CD4-positive, alpha-beta T cell treated with Interleukin-15 for 4 hours (primary cell): ENCODE data around the gene CACNA1C.
"Not testable (repeated sequence)": the region's sequence is repeated elsewhere in the genome, so short reads cannot be mapped to it uniquely, and the experiment has no call there.

ENCODE experiments used
- DNase-seq: peaks from one replicate; pipeline ENCODE4 v3.0.0-alpha.2; 2020; ENCODE audit warnings: low spot score

CACNA1C gene

DNA sequence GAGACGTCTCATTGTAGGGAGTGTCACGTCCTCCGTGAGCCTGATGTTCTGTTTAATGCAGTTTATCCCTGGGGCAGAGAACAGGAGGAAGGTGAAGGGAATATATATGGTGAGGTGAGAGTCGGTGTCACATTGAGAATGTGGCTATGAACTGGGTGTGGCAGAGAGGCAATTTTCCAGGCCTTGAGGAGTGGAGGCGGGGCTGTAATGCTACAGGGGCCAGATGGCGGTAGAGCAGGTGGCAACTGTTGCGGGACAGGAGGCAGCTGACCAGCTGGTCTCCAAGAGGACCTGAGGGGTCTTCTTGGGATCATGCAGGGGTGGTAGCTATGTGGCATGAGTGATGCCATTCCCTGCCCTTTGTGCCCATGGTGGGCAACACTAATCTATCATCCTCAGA lies 59.6 kb downstream of the CACNA1C start:
- no peak for DNase-seq

DNA sequence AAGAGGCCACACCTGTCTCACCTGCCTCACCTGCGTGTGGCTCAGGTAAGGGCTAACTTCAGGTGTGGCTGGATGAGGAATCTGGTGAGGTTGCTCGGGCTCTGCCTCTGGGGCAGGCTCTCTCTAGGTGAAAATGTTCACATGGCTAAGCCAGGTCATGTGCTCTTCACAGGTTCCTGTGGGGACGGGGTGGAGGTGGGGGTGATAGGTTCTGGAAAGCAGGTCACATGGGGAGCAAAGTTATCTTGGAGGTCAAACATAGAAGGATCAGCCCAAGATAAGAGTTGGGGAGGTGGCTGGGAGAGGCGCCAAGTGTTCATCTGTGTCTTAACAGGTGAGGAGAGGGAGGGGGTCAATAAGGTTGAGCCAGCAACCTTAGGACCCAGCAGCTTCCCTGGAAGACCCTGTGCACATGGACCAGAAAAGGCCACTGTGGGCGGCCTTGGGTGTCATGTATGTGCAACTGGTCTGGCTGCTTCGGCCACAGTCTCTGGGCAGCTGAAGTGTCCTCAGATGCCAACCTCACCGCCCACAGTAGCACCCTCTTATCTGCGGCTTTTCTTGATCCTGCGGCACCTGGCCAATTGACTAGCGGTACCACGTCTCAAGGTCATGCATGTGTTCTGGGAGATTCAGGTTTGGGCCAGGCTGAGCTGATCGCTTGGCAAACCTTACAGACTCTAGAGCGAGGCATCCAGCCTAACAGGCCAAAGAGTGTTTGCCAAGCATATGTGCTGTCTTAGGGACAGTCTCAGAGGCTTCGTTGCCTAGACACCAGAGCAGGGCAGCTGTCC lies 60.5 kb downstream of the CACNA1C start:
- DNase-seq, result no peak

DNA sequence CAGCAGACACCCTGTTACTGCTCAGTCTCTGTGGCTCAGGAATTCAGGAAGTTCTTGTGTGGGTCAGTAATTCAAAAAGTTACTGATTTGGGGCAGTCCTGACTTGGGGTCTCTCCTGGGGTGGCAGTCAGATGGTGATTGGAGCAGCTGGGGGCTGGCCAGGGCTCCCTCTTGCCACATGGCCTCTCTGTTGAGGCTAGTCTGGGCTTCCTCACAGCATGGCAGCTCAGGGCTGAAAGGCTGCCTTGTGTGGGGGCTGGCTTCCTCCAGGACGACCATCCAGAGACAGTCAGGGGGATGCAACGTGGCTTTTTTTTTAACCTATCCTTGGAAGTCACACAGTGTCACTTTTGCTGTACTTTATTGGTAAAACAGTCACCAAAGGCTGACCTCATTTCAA lies 61.3 kb downstream of the CACNA1C start:
- no peak for DNase-seq

DNA sequence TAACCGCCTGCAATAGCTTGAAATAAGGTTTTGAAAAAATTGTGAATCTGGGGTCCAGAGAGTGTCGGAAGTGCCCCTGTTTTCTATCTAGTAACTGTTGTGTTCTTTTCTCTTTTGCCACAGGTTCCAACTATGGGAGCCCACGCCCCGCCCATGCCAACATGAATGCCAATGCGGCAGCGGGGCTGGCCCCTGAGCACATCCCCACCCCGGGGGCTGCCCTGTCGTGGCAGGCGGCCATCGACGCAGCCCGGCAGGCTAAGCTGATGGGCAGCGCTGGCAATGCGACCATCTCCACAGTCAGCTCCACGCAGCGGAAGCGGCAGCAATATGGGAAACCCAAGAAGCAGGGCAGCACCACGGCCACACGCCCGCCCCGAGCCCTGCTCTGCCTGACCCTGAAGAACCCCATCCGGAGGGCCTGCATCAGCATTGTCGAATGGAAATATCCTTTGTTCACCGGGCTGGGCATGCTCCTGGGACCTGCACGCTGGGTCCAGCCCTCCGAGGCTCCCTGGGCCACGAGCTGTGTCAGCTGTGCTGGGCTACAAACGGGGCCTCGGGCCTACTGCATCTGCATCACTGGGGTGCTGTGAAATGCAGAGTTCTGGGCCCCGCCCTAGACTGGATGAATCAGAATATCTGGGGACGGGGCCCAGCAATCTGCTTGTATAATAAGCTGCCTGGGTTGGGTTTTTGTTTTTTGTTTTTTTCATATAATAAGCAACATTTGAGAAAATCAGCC lies 62.5 kb downstream of the CACNA1C start:
- no peak for DNase-seq

DNA sequence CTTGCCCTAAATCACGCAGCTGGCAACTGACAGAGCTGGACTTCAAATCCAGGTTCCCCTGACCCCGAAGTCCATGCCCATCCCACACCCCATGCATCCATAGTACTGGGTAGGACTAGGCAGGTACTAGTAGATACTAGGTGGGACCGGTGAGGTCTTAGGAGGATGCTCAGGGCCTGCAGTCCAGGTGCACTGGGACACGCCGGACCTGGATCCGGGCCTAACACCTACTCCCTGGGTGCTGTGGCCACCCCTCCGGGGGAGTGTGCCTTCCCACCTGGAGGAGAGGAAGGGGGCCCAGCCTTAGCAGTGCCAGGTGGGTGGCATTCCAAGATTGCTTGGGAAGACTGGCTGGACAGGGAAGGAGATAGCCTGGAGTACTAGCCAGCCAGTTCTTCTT lies 64.8 kb downstream of the CACNA1C start:
- no peak for DNase-seq

DNA sequence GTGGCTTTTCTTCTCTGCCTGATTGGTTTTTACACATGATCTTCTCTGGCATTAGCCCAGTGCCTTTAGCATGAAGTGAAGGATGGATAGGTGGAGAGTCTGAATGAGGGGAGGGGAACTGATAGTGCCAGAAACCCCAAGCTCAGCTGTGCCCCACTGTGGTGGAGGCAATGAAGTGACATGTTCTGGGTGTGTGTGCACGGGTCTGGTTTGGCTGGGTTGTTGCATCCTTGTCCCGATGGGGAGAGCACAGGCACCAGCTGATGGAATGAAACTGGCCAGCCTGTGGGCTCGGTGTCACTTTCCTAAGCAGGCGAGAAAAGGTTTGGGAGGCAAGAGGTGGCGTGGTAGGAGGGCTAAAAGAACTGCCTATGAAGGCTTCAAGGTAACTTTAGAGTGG lies 65.3 kb downstream of the CACNA1C start:
- no peak for DNase-seq

DNA sequence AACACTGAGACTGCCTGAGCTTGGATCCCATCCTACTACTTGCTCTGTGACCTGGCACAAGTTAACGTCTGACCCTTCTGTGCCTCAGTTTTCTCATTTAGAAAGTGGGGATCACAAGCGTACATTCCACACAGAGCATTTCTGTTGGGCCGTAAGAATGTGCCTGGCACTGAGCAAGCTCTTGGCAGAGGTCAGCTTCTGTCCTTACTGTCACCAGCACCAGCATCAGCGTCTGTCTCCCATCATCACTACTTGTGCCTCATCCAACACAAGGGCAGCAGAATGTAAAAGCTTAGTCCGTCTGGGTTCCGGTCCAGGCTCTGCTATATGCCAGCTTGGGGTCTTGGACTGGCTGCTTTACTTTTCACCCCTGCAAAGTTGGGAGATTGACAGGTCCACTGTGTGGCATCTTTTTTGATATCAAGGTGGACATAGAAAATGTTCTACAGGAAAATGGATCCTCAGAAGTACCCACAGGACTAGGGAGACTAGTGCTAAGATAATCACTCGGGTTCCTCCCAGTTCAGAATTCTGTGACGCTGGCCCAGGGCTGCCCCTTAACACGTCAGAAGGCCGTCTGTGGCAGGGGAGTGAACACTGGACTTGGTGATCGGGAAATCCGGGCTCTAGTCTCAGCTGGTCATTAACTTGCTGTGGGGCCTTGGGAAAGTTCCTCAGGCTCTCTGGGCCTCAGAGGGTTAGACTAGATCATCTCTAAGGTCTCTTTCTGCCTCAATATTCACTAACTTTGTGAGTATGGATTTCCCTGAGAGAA lies 65.9 kb downstream of the CACNA1C start:
- DNase-seq, result no peak

DNA sequence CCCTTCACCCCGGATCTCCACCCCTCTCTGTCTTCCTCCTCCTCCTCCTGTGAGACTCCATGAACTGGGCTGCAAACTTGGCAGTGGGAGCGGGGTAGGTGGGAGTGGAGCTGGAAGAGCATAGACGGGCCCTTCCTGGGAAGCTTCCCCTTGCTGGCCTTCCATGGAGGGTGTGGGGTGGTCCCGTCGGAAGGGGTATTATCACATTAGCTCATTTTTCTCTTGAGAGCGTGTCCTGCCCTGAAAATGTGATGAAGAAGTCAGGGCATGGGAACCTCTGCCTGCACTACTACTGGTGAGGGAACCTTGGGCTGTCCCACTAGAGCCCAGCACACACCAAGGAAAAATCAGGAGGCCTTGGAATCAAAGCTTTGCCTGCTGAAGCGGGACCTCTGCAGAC lies 66.5 kb downstream of the CACNA1C start:
- DNase-seq, result no peak

DNA sequence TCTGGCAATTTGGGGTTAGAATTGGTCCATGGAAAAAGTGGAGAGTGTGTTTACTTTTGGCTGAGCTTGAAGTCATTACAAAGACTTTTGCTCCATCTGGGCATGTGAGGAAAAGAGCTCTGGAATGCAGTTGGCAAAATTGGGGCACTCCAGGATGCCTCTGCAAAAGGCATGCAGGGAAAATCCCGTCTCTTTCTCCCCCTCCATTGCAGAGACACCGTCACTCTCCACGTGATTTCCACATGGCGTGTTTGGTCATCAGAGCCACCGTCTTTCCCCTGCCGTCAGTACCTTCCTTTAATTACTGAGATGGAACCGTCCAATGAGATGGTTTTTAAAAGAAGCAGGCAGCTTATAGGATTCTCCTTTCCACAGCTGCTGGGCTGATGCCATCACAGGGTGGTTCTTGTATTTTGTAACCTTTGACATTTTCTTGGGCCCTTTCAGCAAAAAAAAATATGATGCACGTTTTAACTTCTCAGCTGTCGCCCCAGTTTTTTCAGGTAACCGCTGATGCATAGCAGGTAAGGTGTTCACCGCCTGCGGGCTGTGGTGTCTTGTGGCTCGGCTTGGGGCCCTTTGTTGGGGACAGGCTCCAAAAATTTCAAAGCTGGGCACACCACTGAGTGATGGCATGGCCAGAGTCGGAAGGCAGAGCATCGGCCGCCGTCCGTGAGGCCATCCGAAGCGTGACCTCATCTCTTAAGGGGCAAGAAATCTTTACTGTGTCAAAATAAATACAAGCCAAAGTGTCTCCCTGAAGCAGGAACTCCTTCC lies 68.4 kb downstream of the CACNA1C start:
- DNase-seq, result no peak

DNA sequence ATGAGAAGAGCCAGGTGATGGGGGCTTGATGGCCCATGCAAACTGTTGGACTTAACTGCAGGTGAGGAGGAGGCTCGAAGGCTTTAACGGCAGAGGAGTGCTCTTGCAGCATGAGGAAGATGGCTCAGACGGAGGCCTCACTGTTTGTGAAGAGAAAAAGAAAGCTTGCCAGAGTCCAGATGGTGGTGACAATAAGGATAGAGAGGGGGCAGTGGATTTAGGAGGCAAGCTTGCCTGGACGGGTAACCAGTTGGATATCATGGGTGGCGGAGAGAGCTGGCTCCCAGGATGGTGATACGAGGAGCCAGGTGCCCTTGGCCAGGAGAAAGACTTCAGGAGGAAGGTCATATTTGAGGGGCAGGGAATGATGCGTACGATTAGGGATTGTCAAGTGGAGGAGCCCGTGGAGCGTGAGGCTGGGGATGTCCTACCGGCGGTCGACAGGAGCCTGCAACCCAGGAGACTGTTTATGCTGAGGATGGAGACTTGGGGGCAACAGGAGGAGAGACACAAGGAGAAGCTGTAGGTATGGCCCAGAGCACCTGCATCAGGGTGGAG lies 71.8 kb downstream of the CACNA1C start:
- no peak for DNase-seq

DNA sequence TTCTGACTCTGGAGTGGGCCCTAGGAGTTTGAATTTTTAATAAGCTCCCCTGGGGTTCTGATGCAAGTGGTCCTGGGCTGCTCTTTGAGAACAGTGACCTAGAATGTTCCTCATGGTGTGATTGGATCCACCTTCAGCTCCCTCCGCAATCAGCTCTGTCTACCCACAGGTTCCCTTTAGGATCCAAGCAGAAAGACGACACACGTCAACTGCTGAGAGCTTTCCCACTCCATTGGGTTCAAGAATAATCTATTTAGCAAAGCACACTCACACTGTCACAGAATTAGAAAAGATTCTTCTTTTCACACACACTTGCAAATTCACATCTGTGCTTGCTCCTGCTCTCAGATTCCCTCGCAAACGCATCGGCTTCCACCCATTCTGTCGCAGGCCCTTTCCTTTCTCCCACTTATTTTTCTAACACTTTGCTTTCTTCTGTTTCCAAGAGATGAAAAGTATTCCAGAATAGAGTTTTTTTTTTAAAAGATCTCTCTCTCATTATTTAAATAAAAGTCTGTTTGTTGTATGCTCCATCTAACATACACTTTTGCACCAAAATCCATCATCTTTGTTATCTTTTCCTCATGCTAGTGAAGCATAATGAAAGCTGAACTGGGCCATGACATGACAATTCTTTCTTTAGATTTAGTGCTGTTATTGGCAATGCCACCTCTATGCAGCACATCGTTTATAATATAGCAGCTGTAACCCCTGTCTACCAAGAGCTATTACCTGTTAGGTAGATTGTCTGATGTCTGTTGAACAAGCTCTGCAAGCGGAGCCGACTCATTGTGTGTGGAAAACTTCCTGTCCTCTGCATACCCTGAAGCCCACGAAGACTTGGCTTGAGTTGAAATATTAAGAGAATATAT lies 73.1 kb downstream of the CACNA1C start:
- DNase-seq, result no peak

DNA sequence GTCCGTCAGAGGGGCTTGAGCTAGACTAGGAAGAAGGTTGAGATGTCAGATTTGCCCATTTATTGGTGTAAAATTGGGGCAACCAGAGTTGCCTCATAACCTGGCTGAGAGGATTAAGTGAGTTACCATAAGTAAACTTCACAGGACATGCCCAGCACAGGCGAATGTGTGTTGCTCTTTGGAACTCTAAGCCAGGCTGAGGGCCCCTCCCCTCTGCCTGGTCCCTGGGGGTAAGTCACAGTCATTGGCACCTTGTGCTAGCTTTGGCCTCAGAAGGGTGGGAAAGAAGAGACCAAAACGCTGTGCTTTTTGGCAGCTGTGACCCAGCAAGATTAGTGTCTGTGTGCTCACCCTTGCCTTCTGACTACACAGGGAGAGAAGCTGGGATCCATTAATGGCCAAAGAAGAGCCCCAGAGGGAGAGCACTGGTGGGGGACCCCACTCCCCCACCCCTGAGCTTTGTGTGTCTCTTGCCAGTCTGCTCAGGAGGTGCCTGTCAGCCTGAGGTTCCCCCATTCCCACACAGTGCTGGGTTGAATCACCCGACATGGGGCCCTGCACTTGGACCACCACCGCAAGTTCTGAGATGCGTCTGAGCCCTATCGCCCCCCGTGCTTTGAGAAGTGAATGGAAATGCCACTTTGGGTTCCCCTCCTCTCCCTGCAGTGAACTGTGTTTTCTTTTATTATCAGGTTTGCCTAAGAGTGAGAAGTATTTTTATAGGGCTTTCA lies 74.1 kb downstream of the CACNA1C start:
- no peak for DNase-seq

DNA sequence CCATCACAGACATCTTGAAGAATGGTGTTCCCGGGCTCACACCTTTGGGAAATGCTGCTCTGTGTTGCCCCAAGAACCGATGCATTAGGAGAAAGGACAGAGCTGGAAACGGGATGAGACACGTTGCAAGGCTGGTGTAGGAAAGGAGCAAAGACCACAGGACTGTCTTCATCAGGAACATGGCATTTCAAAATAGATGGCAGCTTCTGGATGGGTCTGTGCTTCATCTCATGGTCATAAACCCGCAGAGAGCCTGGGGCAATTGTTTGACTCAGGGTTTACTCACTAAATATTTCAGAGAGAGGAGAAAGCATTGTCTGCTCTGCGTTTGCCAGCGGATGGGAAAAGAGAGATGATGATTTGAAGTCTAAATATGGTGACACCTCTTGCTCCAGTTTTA lies 76.3 kb downstream of the CACNA1C start:
- no peak for DNase-seq

DNA sequence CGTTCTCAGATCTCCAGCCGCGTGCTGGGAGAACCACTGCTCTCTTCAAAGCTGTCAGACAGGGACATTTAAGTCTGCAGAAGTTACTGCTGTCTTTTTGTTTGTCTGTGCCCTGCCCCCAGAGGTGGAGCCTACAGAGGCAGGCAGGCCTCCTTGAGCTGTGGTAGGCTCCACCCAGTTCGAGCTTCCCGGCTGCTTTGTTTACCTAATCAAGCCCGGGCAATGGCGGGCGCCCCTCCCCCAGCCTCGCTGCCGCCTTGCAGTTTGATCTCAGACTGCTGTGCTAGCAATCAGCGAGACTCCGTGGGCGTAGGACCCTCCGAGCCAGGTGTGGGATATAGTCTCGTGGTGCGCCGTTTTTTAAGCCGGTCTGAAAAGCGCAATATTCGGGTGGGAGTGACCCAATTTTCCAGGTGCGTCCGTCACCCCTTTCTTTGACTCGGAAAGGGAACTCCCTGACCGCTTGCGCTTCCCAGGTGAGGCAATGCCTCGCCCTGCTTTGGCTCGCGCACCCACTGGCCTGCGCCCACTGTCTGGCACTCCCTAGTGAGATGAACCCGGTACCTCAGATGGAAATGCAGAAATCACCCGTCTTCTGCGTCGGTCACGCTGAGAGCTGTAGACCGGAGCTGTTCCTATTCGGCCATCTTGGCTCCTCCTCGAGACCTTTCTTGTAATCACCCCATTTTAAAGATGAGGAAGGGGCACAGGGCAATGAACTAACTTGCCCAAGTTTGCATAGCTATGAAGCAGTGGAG lies 83.1 kb downstream of the CACNA1C start:
- DNase-seq, result not testable (repeated sequence)

DNA sequence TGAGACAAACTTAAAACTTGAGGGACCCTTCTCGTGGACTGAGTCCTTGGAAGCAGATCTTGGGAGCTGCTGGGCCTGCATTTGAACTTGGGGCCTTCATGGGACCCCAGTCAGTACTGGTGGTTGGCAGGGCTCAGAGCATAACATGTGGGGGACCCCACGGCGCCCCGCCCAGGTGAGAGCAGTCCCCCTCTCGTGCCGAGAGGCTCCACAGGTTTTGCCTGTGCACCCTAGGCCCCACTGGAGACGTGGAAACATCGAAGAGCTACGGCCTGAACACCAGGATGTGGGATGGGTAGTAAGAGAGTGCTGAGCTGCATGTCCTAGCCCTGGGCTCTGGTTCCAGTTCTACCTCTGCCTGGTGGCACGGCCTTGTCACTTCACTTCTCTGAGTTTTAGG lies 84.1 kb downstream of the CACNA1C start:
- DNase-seq, result no peak

DNA sequence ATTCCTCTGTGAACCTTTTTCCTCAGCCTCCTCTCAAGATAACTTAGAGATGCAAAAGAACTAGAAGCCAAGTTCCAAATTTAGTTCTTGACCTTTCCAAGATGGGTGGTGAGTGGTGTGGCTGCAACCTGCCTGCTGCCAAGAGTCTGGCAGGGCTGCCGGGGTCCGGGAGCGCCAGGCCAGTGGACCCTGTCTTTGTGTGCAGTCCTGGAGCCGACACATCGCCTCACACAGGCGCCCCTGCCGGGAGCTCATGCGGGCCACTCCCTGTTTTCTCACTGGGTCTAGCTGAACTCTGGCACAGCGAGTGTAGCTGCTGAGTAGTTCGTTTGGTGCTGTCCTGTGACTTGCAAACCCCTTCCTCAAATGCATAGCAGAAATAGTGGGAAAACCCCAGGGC lies 84.9 kb downstream of the CACNA1C start:
- no peak for DNase-seq

DNA sequence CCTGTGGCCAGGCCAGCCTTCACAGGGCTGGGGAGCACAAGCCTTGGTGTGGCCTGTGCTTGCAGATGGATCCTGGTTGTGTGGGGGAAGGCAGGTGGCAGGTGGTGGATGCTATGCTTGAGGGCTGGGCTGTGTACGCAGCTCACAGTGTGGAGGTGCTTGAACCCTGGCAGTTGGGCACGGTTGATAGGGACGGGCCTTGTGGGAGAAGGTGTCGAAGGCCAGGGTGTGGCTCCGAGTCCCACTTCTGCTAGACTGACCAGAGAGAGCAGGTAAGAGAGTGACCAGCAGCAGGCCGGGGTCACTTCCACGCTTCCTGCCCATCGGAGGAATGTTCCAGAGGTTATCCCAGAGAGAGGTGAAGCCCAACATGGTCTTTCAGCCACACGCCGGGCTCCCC lies 85.5 kb downstream of the CACNA1C start:
- DNase-seq, result no peak

DNA sequence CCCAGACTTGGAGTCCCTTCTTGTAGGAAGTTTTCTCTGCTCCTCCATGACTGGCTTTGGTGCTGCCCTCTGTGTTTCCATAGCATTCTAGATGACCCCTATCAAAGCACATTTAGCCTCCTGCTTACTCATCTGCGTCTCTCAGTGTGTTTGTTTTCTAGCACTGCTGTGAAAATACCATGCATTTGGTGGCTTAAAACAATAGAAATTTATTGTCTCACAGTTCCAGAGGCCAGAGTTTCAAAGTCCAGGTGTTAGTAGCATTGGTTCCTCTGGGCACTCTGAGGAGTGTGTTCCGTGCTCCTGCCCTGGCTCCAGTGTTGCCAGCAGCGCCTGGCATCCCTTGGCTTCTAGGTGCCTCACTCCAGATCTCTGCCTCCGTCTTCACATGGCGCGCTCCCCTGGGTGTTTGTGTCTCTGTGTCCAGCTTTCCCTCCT lies 86.1 kb downstream of the CACNA1C start:
- DNase-seq, result no peak

DNA sequence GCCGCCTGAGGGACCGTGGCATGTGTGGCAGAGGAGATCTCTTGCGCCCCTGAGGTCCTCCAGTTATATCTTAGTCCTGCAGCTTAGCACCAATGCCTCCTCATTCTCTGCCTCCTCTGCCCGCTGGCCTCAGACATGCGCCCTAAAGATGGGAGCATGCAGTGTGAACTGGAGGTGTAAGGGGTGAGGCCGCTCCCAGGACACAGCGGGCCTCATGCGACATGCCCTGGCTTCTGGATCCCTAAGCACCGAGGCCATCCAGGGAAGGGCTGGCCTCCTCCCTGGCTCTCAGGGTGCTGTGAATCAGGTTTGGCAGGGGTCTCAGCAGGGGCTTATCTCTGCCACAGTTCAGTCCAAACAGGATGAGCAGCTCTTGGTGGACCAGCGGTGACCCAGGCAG lies 86.9 kb downstream of the CACNA1C start:
- no peak for DNase-seq
